ENCODE results near the gene TMEM9B. TPM values are rescaled to one million over a fixed set of nuclear protein-coding genes. Genes with fewer than 3 reads are reported as not detected.

TMEM9B gene
- total RNA-seq, 1 experiment from 2014 or later: 13.6 TPM

DNA sequence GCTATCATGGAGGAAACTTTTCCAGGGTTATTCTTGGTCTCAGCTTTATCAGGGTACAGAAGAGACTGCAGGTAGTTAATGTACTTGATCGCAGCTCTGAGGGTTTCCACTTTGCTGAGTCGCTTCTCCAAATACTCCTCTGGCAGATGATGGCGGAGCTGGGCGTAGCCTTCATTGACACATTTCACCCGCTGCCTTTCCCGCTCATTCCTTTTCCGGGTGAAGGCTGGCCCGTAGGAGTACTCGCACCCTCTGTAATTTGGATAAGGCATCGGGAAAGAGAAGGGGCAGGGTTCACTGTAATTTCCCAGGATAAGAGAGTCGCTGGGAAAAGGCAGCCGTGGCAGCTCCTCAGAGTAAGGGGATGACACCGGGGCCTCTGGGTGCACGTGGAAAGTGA is 26.6 kb downstream of the TMEM9B start:
- Histone ChIP-seq H3K9me3 (ENCODE audit: control insufficient read depth, low read depth, low read length) (no peaks in the 10 kb centered on the region), H2AK5ac (ENCODE audit: insufficient read length, low read length) (no peak overlapping the region), H3K14ac (ENCODE audit: insufficient read depth, low read length) (no peak overlapping the region), H2BK5ac (ENCODE audit: insufficient read length, low read length) (no peak overlapping the region), H4K5ac (ENCODE audit: insufficient read length, low read depth, low read length) (no peak overlapping the region), H3K79me2 (ENCODE audit: insufficient read depth, low read length) (no peaks in the 10 kb centered on the region), H3K23ac (ENCODE audit: insufficient read length, low read depth, low read length) (no peak overlapping the region), H2BK20ac (ENCODE audit: low read depth, low read length, poor library complexity, severe bottlenecking) (no peak overlapping the region), H3K4me1 (ENCODE audit: insufficient read depth, low read length) (peaks cover 2% of the 10 kb centered on the region), H2BK120ac (ENCODE audit: low read depth, low read length, poor library complexity, severe bottlenecking) (no peak overlapping the region), H4K91ac (ENCODE audit: insufficient read length, low read depth, low read length) (no peak overlapping the region), H3K4ac (ENCODE audit: low read depth, low read length) (no peak overlapping the region), H3T11ph (ENCODE audit: low read length) (no peak overlapping the region), H3K27me3 (ENCODE audit: insufficient read depth, low read length) (no peaks in the 10 kb centered on the region), H3K27ac (ENCODE audit: insufficient read length, low read depth, low read length) (no peak overlapping the region), H2BK12ac (ENCODE audit: insufficient read length, low read depth, low read length) (no peak overlapping the region), H3K56ac (ENCODE audit: insufficient read length, low read depth, low read length) (no peak overlapping the region), H3K79me1 (ENCODE audit: insufficient read depth, low read depth, low read length, poor library complexity, severe bottlenecking) (no peaks in the 10 kb centered on the region), H3K23me2 (ENCODE audit: insufficient read length, low read depth, low read length, poor library complexity, severe bottlenecking) (no peaks in the 10 kb centered on the region), H3K9ac (ENCODE audit: extremely low read depth, insufficient read length, low read length) (no peak overlapping the region), H4K20me1 (ENCODE audit: control insufficient read depth, insufficient read depth, insufficient read length) (no peaks in the 10 kb centered on the region), H3K18ac (ENCODE audit: insufficient read length, low read depth, low read length) (no peak overlapping the region), H4K8ac (replicated peaks; ENCODE audit: insufficient read length, low read depth, low read length) (no peak overlapping the region), H2BK15ac (ENCODE audit: low read depth, low read length) (no peak overlapping the region), H3K4me2 (ENCODE audit: insufficient read depth, insufficient read length, low read length) (no peak overlapping the region), H2AFZ (ENCODE audit: low read length) (no peak overlapping the region)
- H3K27ac Mint-ChIP-seq: no peak overlapping the region
- H3K36me3 Mint-ChIP-seq (ENCODE audit: insufficient read depth in 1 of 3, low read depth in 3 of 3): no peaks in the 10 kb centered on the region
- no peak for DNase-seq
- no CpG with 5 or more reads among the region's 14 CpGs for WGBS (ENCODE audit: extremely low coverage, insufficient read length, low lambda C conversion rate)
- no peaks in the 10 kb centered on the region; the same call in 1 of the 2 replicates for H3K27me3 Mint-ChIP-seq (ENCODE audit: low read depth)
- TF ChIP-seq, protein P1, sequence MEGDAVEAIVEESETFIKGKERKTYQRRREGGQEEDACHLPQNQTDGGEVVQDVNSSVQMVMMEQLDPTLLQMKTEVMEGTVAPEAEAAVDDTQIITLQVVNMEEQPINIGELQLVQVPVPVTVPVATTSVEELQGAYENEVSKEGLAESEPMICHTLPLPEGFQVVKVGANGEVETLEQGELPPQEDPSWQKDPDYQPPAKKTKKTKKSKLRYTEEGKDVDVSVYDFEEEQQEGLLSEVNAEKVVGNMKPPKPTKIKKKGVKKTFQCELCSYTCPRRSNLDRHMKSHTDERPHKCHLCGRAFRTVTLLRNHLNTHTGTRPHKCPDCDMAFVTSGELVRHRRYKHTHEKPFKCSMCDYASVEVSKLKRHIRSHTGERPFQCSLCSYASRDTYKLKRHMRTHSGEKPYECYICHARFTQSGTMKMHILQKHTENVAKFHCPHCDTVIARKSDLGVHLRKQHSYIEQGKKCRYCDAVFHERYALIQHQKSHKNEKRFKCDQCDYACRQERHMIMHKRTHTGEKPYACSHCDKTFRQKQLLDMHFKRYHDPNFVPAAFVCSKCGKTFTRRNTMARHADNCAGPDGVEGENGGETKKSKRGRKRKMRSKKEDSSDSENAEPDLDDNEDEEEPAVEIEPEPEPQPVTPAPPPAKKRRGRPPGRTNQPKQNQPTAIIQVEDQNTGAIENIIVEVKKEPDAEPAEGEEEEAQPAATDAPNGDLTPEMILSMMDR (conservative IDR thresholded peaks at IDR 0.05): no peak
- H3K4me1 Mint-ChIP-seq: peaks cover 8 to 10% of the 10 kb centered on the region in 2 experiments
- H3K9me3 Mint-ChIP-seq: no peaks in the 10 kb centered on the region
- H3K4me3 Mint-ChIP-seq: no peak overlapping the region

All from H9 (cell line).